GM12878 (cell line): ENCODE measurements around the gene NOXA1.
"Not testable (repeated sequence)": the region's sequence is repeated elsewhere in the genome, so short reads cannot be mapped to it uniquely, and the experiment has no call there.

Source experiments
- BACH1 ChIP-seq: fragments of 450-650 bp; IDR thresholded peaks from 2 replicates; pipeline ENCODE4 v1.6.1; 2017; ENCODE audit warnings: mild to moderate bottlenecking, borderline replicate concordance
- BHLHE40 ChIP-seq, 2 experiments: fragments of 450-650 bp in 1 of 2; IDR thresholded peaks; 2 replicates each; pipeline ENCODE4 v1.6.1; 2011 to 2017; ENCODE audit warnings: low read depth in 2 of 2, borderline replicate concordance in 1 of 2, improper control_type of control experiment in 1 of 2, low read length in 1 of 2, mild to moderate bottlenecking in 1 of 2
- EZH2 ChIP-seq: IDR thresholded peaks from 2 replicates; pipeline ENCODE4 v1.6.1; 2012; ENCODE audit warnings: low read depth, mild to moderate bottlenecking, control low read depth, inconsistent platforms, low read length, borderline replicate concordance; ENCODE audit not compliant: control insufficient read depth
- MXI1 ChIP-seq: fragments of 150-350 bp; IDR thresholded peaks from 2 replicates; pipeline ENCODE4 v1.6.1; 2011; ENCODE audit warnings: low read depth, mild to moderate bottlenecking, inconsistent platforms, low read length, improper control_type of control experiment
- TCF7 ChIP-seq: IDR thresholded peaks from 2 replicates; pipeline ENCODE4 v1.6.1; 2014; ENCODE audit warnings: antibody characterized with exemption, borderline replicate concordance
- YY1 ChIP-seq: IDR thresholded peaks from 2 replicates; pipeline ENCODE4 v1.6.1; 2011; ENCODE audit warnings: low read depth, mild to moderate bottlenecking, low read length
- TF ChIP-seq, protein P1 (sequence below): IDR thresholded peaks from 2 replicates; pipeline ENCODE4 v1.6.1; 2012; ENCODE audit warnings: improper control_type of control experiment, low read depth, low read length; ENCODE audit not compliant: insufficient replicate concordance

DNA sequence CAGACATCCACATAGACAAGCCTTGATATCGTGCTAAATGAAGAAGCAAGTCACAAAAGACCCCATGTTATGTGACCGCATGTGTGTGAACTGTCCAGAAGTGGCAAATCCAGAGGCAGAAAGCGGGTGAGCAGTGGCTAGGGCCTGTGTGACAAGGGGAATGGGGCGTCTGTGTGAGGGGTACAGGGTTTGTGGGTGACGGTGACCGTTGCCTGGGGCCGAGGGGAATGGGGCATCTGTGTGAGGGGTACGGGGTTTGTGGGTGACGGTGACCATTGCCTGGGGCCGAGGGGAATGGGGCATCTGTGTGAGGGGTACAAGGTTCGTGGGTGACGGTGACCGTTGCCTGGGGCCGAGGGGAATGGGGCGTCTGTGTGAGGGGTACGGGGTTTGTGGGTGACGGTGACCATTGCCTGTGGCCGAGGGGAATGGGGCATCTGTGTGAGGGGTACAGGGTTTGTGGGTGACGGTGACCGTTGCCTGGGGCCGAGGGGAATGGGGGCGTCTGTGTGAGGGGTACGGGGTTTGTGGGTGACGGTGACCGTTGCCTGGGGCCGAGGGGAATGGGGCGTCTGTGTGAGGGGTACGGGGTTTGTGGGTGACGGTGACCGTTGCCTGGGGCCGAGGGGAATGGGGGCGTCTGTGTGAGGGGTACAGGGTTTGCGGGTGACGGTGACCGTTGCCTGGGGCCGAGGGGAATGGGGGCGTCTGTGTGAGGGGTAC, 44.3 kb upstream of the NOXA1 start:
- not testable (repeated sequence) for TF ChIP-seq YY1; MXI1; TCF7; BACH1; EZH2; BHLHE40 (IDR thresholded peaks at IDR 0.05; ENCODE audit: borderline replicate concordance in 1 of 2, low read depth in 2 of 2, low read length in 1 of 2)
- TF ChIP-seq, protein P1, sequence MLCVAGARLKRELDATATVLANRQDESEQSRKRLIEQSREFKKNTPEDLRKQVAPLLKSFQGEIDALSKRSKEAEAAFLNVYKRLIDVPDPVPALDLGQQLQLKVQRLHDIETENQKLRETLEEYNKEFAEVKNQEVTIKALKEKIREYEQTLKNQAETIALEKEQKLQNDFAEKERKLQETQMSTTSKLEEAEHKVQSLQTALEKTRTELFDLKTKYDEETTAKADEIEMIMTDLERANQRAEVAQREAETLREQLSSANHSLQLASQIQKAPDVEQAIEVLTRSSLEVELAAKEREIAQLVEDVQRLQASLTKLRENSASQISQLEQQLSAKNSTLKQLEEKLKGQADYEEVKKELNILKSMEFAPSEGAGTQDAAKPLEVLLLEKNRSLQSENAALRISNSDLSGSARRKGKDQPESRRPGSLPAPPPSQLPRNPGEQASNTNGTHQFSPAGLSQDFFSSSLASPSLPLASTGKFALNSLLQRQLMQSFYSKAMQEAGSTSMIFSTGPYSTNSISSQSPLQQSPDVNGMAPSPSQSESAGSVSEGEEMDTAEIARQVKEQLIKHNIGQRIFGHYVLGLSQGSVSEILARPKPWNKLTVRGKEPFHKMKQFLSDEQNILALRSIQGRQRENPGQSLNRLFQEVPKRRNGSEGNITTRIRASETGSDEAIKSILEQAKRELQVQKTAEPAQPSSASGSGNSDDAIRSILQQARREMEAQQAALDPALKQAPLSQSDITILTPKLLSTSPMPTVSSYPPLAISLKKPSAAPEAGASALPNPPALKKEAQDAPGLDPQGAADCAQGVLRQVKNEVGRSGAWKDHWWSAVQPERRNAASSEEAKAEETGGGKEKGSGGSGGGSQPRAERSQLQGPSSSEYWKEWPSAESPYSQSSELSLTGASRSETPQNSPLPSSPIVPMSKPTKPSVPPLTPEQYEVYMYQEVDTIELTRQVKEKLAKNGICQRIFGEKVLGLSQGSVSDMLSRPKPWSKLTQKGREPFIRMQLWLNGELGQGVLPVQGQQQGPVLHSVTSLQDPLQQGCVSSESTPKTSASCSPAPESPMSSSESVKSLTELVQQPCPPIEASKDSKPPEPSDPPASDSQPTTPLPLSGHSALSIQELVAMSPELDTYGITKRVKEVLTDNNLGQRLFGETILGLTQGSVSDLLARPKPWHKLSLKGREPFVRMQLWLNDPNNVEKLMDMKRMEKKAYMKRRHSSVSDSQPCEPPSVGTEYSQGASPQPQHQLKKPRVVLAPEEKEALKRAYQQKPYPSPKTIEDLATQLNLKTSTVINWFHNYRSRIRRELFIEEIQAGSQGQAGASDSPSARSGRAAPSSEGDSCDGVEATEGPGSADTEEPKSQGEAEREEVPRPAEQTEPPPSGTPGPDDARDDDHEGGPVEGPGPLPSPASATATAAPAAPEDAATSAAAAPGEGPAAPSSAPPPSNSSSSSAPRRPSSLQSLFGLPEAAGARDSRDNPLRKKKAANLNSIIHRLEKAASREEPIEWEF = not testable (repeated sequence)
